NCI-H1930 (cell line): Measurements from ENCODE around the gene C3orf49.

ENCODE experiments used
- DNase-seq, 2 experiments: peaks; one replicate each; lab custom pipeline; 2025; lab: John Stamatoyannopoulos, UW

Gene C3orf49

GRCh38 chr3:63819151-63819398 lies at the start of gene C3orf49:
Gene C3orf49, plus strand, starts transcription at chr3:63819299. Its CDS starts 173 bp downstream, at chr3:63819472.
- DNase-seq = no peak

DNA sequence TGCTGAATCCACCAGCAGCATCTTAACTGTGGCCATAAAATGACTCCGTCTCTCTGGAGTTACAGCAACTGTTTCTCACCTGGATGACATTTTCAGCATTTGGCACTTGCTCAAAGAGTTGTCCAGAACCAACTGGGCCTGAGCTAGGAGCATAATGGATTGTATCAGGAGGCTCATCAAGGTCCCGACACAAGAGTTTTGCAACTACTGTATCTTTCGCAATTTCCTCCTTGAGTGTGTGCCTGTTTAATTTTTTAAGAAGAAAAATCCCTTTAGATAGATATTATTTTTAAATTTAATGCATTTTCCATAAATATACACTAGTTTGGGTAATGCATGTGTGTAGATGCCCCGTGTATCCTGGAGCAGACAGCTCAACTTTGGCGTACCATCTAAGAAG lies 44.3 kb upstream of the C3orf49 start:
- no peak for DNase-seq

GRCh38 chr3:63779227-63779626 lies 39.9 kb upstream of the C3orf49 start:
- DNase-seq = no peak

- DNase-seq = no peak
These were observed 27.1 kb upstream of the C3orf49 start for GRCh38 chr3:63791974-63792373.

DNA sequence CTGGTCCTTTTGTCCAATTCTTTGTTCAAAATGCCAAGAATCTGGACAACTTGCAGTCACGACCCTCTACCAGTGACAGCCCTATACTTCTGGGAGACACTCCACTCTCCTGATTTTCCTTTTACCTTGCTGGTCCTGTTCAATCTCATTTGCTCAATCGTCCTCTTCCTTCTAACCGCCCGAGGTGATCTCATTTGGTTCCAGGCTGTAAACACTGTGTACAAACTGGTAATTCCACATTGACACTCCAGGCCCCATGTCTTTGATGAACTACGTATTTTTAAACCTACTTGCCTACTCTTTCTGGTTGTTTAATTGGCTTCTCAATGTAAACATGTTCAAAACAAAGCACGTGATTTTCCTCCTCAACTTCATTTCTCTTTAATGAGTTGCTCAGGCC lies 23.7 kb upstream of the C3orf49 start:
- no peak for DNase-seq

- DNase-seq = no peak
These were observed 20.6 kb upstream of the C3orf49 start for GRCh38 chr3:63798544-63798943.

DNA sequence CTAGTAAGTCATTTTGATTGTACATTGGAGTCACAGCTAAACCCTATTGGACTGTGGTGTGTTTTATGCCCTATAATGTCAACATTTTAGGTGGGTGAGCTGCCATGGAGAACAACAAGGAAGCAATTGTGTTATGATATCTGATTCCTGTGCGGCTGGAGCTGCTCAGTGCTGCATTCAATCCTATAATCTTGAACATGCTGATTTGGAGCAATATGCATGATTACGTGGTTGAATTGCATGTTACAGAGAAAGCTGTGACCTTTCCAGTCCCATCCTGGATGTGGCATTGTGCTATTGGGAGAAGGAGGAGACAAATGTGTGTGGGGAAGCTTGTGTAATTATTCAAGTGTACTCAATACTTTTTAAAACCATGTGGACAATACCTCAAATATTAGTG lies 20.1 kb upstream of the C3orf49 start:
- DNase-seq = no peak

- no peak for DNase-seq
These were observed 19.0 kb upstream of the C3orf49 start for GRCh38 chr3:63800097-63800496.

DNA sequence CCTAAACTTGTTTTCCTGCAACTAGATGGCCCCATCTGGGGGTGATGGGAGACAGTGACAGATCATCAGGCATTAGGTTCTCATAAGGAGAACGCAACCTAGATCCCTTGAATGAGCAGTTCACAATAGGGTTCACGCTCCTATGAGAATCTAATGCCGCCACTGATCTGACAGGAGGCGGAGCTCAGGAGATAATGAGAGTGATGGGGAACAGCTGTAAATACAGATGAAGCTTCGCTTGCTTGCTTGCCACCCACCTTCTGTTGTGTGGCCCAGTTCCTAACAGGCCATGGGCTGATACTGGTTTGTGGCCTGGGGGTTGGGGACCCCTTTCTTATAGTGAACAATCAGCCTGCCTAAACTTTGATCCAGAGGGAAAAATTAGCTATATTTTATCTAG lies 15.2 kb upstream of the C3orf49 start:
- DNase-seq = no peak

DNA sequence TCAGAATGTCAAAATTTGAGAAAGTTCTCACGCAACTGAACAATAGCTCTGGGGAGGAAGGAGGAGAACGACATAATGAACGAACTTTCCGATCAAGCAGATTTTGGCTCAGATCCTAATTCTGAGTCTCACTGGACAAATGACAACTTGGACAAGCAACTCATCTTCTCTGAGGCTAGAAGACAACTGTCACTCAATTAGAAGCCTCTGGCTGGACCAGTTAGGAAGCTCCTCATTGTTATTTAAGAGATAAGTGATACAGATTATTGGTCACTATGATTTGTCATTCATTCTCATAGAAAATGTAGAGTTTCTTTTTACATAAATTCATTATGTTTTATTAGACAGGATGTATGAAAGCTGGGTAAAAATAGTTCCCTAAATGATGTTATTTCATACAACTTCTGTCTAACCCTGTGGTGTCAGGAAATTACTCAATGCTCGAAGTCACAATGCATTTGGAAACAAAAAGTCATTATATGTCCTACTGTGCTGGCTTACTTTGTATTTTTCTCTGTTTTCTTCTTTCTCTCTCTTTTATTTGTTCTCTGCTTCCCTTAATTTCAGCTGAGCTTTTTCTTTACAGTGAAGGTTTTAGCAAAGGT lies 11.0 kb upstream of the C3orf49 start:
- no peak for DNase-seq

- no peak for DNase-seq
These were observed 10.5 kb upstream of the C3orf49 start for GRCh38 chr3:63808633-63809032.

- no peak for DNase-seq
These were observed 9.5 kb upstream of the C3orf49 start for GRCh38 chr3:63809607-63810006.

DNA sequence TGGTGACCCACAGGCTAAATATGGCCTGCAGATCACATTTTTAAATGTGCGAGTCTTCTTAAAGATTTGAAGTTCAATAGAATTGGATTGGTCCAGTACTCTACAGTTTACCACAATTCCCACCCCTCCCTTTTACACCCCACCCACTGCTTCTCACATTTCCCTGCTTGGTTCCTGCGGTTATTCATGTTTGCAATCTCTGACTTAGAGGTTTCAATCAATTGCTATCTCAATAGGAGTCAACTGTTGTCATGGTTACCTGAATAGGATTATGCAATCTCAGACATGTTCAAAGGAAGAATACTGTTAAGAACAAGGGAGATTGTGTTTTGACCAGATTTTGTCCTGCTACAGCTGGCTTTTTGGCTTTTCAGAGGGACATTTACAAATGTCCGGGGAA lies 4.9 kb upstream of the C3orf49 start:
- DNase-seq = no peak

GRCh38 chr3:63817225-63817624 lies 1.9 kb upstream of the C3orf49 start:
- no peak for DNase-seq

GRCh38 chr3:63818282-63819150 lies 583 bp upstream of the C3orf49 start:
- DNase-seq = peak; percentile 1 to 30

GRCh38 chr3:63824309-63824708 lies 5.2 kb downstream of the C3orf49 start:
- no peak for DNase-seq

DNA sequence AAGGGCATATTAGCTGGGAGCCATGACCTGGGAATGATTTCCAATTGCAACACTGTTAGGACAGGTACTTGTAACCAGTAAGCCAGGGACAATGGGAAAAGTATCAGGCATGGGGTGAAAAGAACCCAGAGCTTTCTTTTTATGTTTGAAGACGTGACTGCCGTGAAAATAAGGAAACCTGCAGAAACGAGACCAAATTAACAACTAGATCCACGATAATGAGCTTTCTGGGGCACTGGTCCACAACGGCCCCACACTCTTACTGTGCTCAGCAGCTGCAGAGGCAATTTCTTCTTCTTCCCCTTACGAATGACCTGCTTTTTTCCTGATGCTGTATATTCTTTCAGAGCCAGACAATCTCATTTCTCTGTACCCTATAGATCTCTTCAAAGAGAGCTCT lies 11.4 kb downstream of the C3orf49 start:
- DNase-seq = no peak

DNA sequence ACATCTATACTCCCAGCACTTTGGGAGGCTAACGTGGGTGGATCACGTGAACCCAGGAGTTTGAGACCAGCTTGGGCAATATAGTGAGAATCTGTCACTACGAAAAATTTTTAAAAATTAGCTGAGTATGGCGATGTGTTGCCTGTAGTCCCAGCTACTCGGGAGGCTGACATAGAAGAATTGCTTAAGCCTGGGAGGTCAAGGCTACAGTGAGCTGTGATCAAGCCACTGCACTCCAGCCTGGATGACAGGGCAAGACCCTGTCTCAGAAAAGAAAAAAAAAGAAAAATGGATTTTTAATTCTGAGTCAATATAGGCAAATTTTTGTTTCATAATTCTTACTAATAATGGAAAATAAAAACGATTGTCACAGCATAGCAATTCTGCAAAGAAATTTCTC lies 13.3 kb downstream of the C3orf49 start:
- DNase-seq = no peak

DNA sequence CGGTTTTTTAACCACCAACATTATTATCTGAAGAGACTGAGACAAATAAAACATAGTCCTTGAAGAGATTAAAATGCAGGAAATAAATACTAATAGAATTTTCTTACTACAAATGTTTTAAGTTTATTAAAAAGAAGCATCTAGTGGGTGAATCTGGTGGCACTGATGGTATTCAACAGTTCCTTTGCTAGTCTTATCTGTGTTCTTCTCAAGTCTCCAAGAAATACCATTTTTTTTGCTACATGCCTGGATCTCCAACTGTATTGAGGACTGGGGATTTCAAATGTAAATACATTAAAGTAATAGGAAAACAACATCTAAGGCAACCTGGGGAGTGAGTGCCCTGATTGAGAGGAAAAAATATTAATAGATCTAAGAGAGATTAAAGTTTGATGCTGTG lies 22.6 kb downstream of the C3orf49 start:
- DNase-seq = no peak

DNA sequence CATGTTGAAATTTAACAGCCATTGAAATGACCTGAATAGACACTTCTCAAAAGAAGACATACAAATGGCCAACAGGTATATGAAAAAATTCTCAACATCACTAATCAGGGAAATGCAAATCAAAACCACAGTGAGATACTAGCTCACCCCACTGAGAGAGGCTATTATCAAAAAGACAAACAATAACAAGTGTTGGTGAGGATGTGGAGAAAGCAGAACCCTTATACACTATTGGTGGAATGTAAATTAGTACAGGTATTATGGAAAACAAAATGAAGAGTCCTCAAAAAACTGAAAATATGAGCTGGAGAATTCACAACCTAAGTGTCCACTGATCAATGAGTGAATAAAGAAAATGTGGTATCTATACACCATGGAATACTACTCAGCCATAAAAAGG lies 23.0 kb downstream of the C3orf49 start:
- DNase-seq = no peak

DNA sequence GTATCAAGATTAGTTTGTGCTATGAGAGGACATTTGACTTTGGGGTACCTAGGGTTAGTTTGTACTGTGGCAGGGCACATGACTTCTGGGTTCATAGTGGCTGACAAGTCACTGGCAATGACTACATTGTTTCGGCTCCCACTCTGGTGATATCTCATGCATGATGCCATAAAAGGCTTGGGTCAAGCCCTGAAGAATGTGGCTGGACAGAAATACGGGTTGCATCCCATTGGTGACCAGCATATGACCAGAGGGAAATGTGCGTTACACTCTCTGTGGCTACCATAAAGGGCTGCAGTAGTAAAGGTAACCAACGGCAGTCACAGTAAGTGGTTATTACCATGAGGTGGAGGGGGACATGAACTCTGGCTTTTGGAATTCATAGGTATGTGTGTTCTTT lies 26.1 kb downstream of the C3orf49 start:
- no peak for DNase-seq

- no peak for DNase-seq
These were observed 28.8 kb downstream of the C3orf49 start for GRCh38 chr3:63847718-63848450.

DNA sequence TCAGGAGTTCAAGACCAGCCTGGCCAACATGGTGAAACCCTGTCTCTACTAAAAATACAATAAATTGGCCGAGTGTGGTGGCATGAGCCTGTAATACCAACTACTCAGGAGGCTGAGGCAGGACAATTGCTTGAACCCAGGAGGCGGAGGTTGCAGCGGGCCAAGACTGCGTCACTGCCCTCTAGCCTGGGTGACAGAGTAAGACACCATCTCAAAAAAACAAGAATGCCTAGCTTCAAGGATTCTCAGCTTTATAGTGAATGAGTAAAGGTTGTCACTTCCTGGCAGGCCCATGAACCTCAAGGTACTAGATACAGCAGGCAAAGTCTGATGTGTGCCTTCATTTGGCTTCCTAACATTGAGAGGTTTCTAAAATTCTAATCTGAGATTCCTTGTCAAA lies 30.1 kb downstream of the C3orf49 start:
- DNase-seq = no peak
